C4-2B (cell line): ENCODE measurements around the gene USE1.

ENCODE experiments used
- ZFX ChIP-seq: fragments of 450-650 bp; IDR thresholded peaks from 2 replicates; pipeline ENCODE4 v1.6.1; 2017
- TF ChIP-seq, protein P1 (sequence below): fragments of 450-650 bp; conservative IDR thresholded peaks from 2 replicates; pipeline ENCODE4 v1.5.1; 2017; ENCODE audit warnings: mild to moderate bottlenecking

DNA sequence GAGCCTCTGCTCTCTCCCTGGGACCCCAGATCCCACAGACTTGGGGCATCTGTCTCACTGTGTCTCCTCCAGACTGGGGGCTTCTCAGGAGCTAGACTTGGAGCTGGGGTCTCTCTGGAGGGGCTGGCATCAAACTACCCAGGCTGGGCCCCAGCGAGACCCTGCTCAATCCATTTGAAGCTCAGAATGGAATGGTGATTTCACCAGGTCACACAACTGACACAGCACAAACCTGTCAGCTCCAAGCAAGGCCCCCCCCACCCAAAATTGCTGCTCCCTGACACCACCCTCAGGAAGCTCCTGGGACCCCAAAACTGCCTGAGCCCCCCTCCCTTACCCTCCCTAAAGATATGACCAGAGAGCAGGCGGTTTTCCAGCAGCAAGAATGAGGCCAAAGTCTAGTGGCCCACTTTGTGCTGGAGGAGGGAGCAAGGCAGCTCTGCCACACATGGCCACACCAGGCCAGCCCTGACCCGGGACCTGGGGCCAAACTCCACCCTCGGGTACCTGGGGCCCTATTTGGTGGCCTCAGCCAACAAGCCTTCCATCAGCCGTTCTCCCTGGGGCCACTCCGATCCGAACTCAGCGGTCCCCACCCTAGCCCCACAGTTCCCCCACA is 28.2 kb downstream of the USE1 start:
- TF ChIP-seq, protein P1, sequence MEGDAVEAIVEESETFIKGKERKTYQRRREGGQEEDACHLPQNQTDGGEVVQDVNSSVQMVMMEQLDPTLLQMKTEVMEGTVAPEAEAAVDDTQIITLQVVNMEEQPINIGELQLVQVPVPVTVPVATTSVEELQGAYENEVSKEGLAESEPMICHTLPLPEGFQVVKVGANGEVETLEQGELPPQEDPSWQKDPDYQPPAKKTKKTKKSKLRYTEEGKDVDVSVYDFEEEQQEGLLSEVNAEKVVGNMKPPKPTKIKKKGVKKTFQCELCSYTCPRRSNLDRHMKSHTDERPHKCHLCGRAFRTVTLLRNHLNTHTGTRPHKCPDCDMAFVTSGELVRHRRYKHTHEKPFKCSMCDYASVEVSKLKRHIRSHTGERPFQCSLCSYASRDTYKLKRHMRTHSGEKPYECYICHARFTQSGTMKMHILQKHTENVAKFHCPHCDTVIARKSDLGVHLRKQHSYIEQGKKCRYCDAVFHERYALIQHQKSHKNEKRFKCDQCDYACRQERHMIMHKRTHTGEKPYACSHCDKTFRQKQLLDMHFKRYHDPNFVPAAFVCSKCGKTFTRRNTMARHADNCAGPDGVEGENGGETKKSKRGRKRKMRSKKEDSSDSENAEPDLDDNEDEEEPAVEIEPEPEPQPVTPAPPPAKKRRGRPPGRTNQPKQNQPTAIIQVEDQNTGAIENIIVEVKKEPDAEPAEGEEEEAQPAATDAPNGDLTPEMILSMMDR: no peak
- TF ChIP-seq ZFX: no peak
